ENCODE data around the gene FYN. TPM values are rescaled to one million over a fixed set of nuclear protein-coding genes. Genes with fewer than 3 reads are reported as not detected.

FYN gene
- total and polyA plus RNA-seq, 2 donors from 2014 or later = 34.5 to 52.4 TPM

GRCh38 chr6:111817451-111818120 lies 55.7 kb downstream of the FYN start:
- Histone ChIP-seq H3K27ac (ENCODE audit: low read depth in 2 of 2, low read length in 2 of 2) (no peak overlapping the region), H3K4me1 (ENCODE audit: control insufficient read depth in 2 of 3, insufficient read depth in 2 of 3, low read depth in 1 of 3, low read length in 3 of 3) (peaks cover 0 to 4% (median 0%) of the 10 kb centered on the region in 3 donors), H3K9ac (ENCODE audit: low read length in 3 of 3) (no peak overlapping the region), H3K36me3 (ENCODE audit: control insufficient read depth in 2 of 3, insufficient read depth in 3 of 3, low read length in 3 of 3) (no peaks in the 10 kb centered on the region), H3K27me3 (ENCODE audit: control insufficient read depth, insufficient read depth, low read length) (no peaks in the 10 kb centered on the region), H3K9me3 (ENCODE audit: control insufficient read depth in 2 of 3, insufficient read depth in 1 of 3, low read length in 3 of 3) (no peaks in the 10 kb centered on the region), H3K4me3 (ENCODE audit: low read length in 3 of 3) (no peak overlapping the region)
- no peak for TF ChIP-seq CTCF (IDR thresholded peaks at IDR 0.05; ENCODE audit: borderline replicate concordance, extremely low read depth, insufficient read depth)
- intact Hi-C loops (cut with DNase I) = no loop called here
- FAIRE-seq (no peak), DNase-seq (no peak)

- intact Hi-C loops (cut with DNase I) = no loop called here
- Histone ChIP-seq H3K27ac (ENCODE audit: low read depth in 2 of 2, low read length in 2 of 2) (no peak overlapping the region), H3K9ac (ENCODE audit: low read length in 3 of 3) (no peak overlapping the region), H3K27me3 (ENCODE audit: control insufficient read depth, insufficient read depth, low read length) (no peaks in the 10 kb centered on the region), H3K9me3 (ENCODE audit: control insufficient read depth in 2 of 3, insufficient read depth in 1 of 3, low read length in 3 of 3) (no peaks in the 10 kb centered on the region), H3K36me3 (ENCODE audit: control insufficient read depth in 2 of 3, insufficient read depth in 3 of 3, low read length in 3 of 3) (no peaks in the 10 kb centered on the region), H3K4me3 (ENCODE audit: low read length in 3 of 3) (no peak overlapping the region), H3K4me1 (ENCODE audit: control insufficient read depth in 2 of 3, insufficient read depth in 2 of 3, low read depth in 1 of 3, low read length in 3 of 3) (peaks cover 0 to 2% (median 0%) of the 10 kb centered on the region in 3 donors)
- no peak for TF ChIP-seq CTCF (IDR thresholded peaks at IDR 0.05; ENCODE audit: borderline replicate concordance, extremely low read depth, insufficient read depth)
- no peak for DNase-seq
- FAIRE-seq = no peak
Measured at GRCh38 chr6:111813677-111814310, 59.5 kb downstream of the FYN start.

GRCh38 chr6:111813237-111813636 lies 60.0 kb downstream of the FYN start:
- FAIRE-seq (no peak), DNase-seq (no peak)
- no peak overlapping the region for H3K27ac ChIP-seq (ENCODE audit: low read depth in 2 of 2, low read length in 2 of 2)
- intact Hi-C loops (cut with DNase I) = no loop called here
- TF ChIP-seq CTCF (IDR thresholded peaks at IDR 0.05; ENCODE audit: borderline replicate concordance, extremely low read depth, insufficient read depth) = no peak
- no peaks in the 10 kb centered on the region for H3K27me3 ChIP-seq (ENCODE audit: control insufficient read depth, insufficient read depth, low read length)
- H3K4me1 ChIP-seq (ENCODE audit: control insufficient read depth in 2 of 3, insufficient read depth in 2 of 3, low read depth in 1 of 3, low read length in 3 of 3) = no peaks in the 10 kb centered on the region
- no peak overlapping the region for H3K4me3 ChIP-seq (ENCODE audit: low read length in 3 of 3)
- H3K36me3 ChIP-seq (ENCODE audit: control insufficient read depth in 2 of 3, insufficient read depth in 3 of 3, low read length in 3 of 3) = no peaks in the 10 kb centered on the region
- no peak overlapping the region for H3K9ac ChIP-seq (ENCODE audit: low read length in 3 of 3)
- no peaks in the 10 kb centered on the region for H3K9me3 ChIP-seq (ENCODE audit: control insufficient read depth in 2 of 3, insufficient read depth in 1 of 3, low read length in 3 of 3)
